ENCODE measurements around the gene TLR8.

Gene TLR8

GRCh38 chrX:12906046-12906761 lies at the start of gene TLR8:
TLR8 (plus strand) TSS chrX:12906620; CDS start chrX:12906707, 87 bp downstream.
- DNase-seq = no peak

GRCh38 chrX:12865359-12865758 lies 41.1 kb upstream of the TLR8 start:
- no peak for DNase-seq

DNA sequence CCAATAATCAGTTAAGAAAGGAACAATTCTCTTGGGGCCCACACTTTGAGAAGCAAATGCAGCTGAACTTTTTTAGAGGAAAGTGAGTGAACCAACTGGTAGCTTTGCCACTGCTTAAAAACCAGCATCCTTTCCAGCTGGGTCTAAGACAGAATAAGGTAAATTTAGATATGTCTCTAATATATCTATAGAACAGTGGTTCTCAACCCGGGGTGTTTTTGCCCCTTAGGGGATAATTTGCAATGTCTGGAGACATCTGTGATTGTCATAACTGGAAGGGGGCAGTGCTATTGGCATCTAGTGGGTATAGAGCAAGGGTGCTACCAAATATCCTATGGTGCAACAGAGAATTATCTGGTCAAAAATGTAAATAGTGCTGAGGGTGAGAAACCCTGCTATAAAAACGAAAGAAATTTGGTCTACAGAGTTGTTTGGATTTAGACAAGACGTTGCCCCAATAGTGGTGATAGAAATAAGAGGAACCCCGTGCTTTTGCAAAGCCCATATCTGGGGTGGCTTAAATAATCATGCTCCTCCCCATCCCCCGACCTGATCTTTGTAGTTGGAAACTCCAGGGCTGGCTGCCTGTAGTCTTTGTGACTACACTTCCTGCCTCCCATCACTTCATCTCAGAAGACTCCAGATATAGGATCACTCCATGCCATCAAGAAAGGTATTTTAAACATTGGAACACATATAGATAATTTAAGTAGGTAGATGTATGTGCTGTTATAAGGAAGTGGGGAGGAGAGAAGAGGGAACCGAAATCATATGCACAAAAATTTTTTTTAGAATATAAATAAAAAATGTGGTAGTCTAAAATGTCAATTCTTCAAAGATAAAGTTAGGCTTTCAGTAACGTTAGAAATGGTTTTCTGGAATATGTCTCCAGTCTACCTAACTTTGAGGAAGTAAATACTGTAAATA lies 39.7 kb upstream of the TLR8 start, which contains the start of gene TLR7:
Gene TLR7, plus strand, starts transcription at position 622 of the 927 bp plus-strand sequence. CDS start 507 bp downstream, outside the sequence.
- no peak for DNase-seq

DNA sequence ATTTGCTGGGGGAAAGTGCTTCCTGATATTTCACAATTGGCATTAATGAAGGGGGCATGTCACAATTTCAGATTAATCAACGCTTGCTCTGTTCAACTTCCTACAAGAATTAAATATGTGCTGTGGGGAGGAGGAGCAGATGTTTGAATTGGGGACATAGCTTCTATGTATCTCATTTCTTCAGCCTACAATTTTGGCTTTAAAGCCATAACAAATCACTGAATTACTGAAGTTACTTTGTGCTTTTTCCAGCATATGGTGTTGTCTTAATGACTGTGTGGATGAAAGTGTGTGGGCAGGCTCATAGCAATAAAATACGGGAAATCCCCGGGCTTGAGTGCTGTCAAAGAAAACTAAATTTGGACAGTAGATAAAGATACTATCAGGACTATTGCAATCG lies 38.7 kb upstream of the TLR8 start:
- no peak for DNase-seq

- DNase-seq = no peak
Observed at GRCh38 chrX:12868747-12869146, 37.7 kb upstream of the TLR8 start.

DNA sequence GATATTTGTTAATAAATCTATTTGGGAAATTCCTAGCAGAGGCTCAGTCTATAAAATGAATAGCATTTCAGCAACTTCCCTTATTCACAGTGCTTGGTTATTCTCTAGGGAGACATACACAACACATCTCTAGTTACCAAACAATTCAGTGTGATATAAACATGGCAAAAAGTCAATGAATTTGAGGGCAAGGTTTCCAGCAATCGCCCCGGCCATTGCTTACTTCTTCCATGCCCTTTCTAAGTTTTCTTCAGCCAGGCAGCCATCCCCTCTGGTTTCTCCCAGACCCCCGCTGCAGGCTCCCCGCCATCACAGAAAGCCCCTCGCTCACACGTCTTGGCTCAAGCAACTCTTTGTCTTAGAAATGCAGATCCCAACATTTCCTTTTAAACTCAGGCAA lies 35.2 kb upstream of the TLR8 start:
- no peak for DNase-seq

DNA sequence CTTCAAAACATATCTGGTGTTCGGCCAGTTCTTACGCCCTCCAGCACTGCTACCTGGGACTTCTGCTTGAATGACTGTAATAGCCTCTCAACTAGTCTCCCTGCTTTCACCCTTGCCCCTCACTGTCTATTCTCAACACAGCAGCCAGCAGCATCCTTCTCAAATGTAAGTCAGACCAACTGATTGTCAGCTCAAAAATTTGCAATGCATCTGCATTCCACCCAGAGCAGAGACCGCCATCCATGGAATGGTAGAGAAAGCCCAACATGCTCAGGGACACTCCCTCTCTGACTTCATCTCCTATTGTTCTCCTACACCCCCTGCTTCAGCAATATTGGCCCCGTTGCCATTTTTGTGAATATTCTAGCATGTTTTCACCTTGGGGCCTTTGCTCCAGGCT lies 33.7 kb upstream of the TLR8 start:
- no peak for DNase-seq

- no peak for DNase-seq
Observed at GRCh38 chrX:12874581-12874980, 31.8 kb upstream of the TLR8 start.

GRCh38 chrX:12877386-12877785 lies 29.0 kb upstream of the TLR8 start:
- no peak for DNase-seq

- DNase-seq = no peak
Observed at GRCh38 chrX:12878536-12878935, 27.9 kb upstream of the TLR8 start.

DNA sequence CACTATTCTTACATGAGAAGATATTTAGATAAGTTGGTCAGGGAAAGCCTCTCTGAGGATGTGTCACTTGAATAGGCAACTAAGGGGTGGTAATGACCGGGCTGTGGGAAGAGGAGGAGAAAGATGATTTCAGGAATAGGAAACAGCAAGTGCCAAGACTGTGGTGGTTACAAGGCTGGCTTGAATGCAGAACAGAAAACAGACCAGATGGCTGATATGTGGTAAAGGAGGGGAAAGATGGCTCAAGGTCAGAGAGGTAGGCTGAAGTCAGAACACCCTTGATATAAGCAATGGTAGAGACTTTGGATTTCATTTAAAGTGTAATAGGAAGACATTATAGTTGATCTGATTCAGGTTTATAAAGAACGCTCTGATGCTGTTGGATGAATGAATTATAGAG lies 24.5 kb upstream of the TLR8 start:
- DNase-seq = no peak

- DNase-seq = no peak
Observed at GRCh38 chrX:12885508-12885907, 20.9 kb upstream of the TLR8 start.

DNA sequence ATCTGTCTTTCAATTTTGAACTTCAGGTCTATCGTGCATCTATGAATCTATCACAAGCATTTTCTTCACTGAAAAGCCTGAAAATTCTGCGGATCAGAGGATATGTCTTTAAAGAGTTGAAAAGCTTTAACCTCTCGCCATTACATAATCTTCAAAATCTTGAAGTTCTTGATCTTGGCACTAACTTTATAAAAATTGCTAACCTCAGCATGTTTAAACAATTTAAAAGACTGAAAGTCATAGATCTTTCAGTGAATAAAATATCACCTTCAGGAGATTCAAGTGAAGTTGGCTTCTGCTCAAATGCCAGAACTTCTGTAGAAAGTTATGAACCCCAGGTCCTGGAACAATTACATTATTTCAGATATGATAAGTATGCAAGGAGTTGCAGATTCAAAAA lies 19.9 kb upstream of the TLR8 start:
- no peak for DNase-seq

- DNase-seq = no peak
Observed at GRCh38 chrX:12887141-12887540, 19.3 kb upstream of the TLR8 start.

DNA sequence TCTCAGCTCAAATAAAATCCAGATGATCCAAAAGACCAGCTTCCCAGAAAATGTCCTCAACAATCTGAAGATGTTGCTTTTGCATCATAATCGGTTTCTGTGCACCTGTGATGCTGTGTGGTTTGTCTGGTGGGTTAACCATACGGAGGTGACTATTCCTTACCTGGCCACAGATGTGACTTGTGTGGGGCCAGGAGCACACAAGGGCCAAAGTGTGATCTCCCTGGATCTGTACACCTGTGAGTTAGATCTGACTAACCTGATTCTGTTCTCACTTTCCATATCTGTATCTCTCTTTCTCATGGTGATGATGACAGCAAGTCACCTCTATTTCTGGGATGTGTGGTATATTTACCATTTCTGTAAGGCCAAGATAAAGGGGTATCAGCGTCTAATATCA lies 18.7 kb upstream of the TLR8 start:
- DNase-seq = no peak

GRCh38 chrX:12890467-12890866 lies 16.0 kb upstream of the TLR8 start:
- DNase-seq = no peak

DNA sequence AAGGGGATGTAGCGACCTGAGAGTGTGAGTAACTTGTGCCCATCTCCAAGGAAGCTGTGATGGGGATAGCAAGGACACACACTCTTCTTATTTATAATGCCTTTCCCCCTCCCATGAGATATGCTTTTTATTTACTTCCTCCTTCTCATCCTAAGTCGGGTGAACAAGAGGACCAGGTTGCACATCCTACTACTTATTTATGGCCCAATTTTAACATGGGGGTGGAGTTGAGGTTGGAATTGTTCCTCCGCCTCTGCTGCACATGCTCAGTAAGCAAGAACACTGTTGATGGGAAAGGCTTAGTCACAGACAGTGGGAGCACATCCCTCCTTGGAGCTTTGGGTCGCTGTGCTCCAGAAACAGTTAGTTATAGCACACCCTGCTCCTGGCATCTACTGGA lies 15.2 kb upstream of the TLR8 start:
- DNase-seq = no peak

DNA sequence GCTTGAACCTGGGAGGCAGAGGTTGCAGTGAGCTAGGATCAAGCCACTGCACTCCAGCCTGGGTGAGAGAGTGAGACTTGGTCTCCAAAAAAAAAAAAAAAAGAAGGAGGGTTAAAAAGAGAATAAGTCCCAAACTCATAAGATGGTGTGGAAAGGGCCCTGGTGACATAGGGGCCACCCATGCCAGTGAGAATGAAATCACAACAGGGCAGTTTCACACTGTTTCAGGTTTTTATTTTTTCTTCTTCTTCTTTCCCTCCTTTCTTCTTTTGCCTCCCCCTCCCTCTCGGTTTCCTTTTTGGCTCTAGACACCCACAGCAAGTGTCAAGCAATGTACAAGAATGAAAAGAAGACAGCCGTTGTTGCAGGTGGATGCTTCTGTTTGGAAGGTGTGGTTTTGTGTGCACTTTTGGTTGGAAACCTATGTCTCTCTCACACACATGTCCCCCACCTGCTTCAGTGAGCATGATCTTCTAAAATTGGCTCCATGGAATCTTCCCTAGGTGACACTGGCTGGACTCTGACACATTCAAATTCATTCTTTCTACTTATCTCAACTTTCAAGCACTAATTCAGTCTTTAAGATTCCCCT lies 14.4 kb upstream of the TLR8 start:
- DNase-seq = no peak

- no peak for DNase-seq
Observed at GRCh38 chrX:12892716-12893115, 13.7 kb upstream of the TLR8 start.

DNA sequence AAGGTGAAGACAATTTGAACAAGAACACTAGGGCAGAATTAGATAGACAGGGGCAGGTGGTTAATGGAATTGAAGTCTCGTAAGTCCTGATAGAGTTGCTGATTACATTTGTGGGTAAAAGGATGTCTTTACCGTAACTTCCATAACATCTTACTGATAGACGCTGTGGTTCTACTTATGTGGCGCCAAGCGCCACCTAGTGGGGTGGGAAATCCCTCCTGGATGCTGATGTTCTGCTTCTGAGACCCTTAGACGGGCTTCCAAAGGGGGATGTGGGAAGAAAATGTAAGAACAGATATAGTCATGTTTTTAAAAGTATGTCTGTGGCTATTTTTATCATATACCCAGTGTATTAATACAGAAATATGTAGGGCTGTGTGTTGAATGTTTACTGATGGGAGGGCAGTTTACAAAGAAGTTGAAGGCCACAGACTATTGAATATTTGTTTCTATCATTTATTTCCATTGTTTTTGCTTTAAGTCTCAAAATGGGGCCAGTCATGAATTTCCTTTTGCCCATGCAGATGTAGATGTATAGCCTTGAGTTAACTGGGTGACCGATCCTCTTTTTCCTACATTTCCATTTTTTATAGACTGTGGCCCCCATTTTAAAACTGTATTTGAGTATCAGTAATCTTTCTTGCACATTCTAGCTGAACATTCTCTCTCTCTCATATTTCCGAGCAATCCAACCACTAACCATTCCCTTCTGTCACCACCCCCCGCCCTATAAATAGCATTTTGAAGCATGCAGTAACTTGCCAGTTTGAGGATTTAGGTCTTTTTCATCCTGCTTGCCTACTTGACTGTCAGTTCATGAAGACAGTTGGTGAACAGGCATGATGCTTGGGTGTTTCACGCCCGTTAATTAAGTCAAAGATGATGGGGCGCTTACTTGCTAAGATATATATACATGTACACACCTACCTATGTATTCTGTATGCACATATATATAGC lies 12.1 kb upstream of the TLR8 start:
- DNase-seq = peak in 1 of 2 experiments; percentile 42

DNA sequence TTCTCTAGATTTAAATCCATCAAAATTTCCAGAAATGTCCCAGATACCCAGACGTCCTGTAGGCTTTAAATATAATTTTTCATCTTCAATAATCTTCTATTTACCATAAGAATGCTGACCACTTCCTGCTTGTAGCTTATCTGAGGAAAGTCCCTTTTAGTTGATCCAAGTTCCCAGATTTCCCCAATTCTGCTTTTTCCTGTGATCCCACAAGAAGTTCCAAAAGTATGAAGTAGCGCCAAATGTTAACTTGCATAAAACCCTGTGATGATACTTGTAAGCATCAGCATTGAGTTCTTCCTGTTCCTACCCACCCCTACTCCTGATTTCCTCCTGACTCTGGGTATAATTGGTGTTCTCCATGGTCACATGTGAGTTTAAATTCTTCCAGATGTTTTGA lies 10.6 kb upstream of the TLR8 start:
- no peak for DNase-seq

DNA sequence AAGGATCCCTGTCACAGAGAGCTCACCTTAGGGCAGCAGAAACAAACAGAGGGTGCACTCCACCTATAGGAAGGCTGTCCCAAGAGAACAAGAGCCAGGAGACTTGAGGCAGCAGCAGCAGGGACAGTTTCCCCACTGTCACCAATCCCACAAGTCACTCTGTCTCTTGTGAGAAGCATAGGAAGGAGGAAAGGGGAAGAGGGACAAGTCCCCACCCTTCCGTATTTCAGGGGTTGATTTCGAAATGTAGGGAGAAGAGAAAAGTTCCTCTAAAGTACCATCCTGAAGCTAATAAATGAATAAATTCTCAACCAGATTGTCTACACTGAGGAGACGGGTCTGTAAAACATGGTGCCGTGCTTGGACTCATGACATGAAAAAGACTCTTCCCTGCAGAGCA lies 9.5 kb upstream of the TLR8 start:
- DNase-seq = no peak

DNA sequence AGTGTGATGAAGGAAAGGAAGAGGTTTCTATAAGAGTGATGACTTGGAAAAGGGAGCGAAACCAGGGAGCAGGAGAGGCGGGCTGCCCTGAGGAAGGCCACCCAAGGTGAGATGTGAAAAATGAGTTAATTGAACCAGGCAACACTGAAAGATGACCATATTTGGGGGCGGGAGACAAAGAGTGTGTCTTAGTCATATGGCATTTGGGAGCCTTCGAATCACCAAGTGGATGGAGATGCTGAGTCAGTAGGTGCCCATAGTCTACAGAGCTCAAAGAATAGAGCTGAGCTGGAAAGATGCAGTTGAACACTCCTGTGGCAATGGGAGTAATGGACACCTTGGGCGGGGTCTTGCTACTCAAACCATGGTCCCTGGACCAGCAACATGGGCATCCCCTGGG lies 8.3 kb upstream of the TLR8 start:
- DNase-seq = no peak
